Measurements from ENCODE around the gene RAPGEF6.
A peak's percentile ranks its signal among the peaks of the same experiment; 100 is the strongest.

The RAPGEF6 gene, protein sequence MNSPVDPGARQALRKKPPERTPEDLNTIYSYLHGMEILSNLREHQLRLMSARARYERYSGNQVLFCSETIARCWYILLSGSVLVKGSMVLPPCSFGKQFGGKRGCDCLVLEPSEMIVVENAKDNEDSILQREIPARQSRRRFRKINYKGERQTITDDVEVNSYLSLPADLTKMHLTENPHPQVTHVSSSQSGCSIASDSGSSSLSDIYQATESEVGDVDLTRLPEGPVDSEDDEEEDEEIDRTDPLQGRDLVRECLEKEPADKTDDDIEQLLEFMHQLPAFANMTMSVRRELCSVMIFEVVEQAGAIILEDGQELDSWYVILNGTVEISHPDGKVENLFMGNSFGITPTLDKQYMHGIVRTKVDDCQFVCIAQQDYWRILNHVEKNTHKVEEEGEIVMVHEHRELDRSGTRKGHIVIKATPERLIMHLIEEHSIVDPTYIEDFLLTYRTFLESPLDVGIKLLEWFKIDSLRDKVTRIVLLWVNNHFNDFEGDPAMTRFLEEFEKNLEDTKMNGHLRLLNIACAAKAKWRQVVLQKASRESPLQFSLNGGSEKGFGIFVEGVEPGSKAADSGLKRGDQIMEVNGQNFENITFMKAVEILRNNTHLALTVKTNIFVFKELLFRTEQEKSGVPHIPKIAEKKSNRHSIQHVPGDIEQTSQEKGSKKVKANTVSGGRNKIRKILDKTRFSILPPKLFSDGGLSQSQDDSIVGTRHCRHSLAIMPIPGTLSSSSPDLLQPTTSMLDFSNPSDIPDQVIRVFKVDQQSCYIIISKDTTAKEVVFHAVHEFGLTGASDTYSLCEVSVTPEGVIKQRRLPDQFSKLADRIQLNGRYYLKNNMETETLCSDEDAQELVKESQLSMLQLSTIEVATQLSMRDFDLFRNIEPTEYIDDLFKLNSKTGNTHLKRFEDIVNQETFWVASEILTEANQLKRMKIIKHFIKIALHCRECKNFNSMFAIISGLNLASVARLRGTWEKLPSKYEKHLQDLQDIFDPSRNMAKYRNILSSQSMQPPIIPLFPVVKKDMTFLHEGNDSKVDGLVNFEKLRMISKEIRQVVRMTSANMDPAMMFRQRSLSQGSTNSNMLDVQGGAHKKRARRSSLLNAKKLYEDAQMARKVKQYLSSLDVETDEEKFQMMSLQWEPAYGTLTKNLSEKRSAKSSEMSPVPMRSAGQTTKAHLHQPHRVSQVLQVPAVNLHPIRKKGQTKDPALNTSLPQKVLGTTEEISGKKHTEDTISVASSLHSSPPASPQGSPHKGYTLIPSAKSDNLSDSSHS (N-terminal part only)

DNA sequence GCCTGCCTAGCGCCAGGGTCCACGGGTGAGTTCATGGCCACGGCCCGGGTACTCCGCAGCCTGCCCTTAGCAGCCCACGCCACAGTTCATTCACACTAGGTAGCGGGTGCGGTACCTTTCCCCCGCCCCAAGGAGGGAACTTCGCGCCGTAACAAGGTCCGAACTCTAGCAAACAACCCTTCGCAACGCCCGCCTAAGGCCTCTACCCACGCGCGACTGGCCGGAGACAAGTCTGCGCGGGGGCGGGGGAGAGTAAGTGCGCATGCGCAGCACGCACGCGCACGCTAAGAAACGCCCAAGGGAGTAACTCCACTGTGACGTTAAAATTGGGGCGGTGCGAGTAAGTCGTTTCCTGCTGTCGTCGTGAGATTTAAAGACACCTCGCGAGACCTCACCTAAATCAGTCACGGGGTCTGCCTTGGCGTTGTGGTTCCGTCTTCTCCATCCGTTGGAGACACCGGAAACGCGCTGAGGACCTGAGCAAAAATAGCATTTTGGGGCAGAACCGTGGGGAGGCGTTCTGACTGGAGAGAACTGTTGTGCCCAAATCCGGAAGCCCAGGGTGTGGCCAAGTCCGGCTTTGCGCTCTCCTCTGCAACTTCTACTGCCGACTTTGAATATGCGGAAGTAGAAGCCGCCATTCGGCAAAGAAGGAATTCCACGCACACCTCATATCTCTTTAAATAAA is at the start of gene RAPGEF6:
Gene RAPGEF6, minus strand, starts transcription at position 234 of the 688 bp plus-strand sequence. Its CDS starts 199 bp downstream, at position 35.
- H3K4me3 ChIP-seq (ENCODE audit: low read depth, low read length) = peak within 1 kb of the TSS; percentile 74
- TF ChIP-seq, protein P1, sequence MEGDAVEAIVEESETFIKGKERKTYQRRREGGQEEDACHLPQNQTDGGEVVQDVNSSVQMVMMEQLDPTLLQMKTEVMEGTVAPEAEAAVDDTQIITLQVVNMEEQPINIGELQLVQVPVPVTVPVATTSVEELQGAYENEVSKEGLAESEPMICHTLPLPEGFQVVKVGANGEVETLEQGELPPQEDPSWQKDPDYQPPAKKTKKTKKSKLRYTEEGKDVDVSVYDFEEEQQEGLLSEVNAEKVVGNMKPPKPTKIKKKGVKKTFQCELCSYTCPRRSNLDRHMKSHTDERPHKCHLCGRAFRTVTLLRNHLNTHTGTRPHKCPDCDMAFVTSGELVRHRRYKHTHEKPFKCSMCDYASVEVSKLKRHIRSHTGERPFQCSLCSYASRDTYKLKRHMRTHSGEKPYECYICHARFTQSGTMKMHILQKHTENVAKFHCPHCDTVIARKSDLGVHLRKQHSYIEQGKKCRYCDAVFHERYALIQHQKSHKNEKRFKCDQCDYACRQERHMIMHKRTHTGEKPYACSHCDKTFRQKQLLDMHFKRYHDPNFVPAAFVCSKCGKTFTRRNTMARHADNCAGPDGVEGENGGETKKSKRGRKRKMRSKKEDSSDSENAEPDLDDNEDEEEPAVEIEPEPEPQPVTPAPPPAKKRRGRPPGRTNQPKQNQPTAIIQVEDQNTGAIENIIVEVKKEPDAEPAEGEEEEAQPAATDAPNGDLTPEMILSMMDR (IDR thresholded peaks at IDR 0.05; ENCODE audit: control insufficient read depth, extremely low read depth, insufficient read depth) = no peak

DNA sequence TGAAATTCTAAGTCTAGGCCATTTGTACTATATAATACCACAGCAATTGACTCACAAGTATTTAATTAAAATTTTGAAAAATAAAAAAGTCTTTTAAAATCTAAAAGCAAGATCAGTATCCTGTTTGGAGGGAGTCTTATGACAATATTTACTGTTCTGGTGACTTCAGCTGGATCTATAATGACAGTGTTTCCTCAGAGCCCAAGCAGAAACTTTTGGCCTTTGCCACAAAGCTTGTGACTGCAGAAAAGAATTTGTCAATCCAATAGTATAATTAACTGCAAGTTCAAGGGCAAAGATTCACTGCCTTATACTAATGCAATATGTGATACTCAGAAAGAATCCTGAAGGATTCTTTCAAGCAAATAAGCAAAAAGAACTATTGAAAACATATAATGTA is 49.6 kb upstream of the RAPGEF6 start:
- DNase-seq (ENCODE audit: low read depth) = peak; percentile 72
- TF ChIP-seq, protein P1 (IDR thresholded peaks at IDR 0.05; ENCODE audit: control insufficient read depth, extremely low read depth, insufficient read depth) = no peak
- H3K4me3 ChIP-seq (ENCODE audit: low read depth, low read length) = no peak overlapping the region

More for the DNA sequence above, at the start of gene RAPGEF6:
- peak; percentile 99 for DNase-seq (ENCODE audit: low read depth)

DNA sequence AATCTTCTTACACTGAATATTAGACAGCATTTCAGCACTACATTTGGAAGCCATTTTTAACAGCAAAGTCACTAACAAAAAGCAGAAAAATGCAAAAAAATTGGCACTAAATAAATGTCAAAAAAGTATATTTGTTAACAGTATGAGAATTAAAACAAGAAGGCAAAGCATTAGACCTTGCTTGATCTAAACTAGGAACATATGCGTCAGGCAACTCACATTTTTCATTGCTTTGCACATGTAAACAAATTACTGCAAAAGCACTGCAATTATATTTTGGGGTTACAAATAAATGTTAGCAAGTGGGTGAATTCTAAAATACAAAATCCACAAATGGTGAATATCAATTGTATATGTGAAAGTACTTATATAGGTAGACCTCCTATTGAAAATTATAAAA is 49.0 kb upstream of the RAPGEF6 start:
- no peak overlapping the region for H3K4me3 ChIP-seq (ENCODE audit: low read depth, low read length)

DNA sequence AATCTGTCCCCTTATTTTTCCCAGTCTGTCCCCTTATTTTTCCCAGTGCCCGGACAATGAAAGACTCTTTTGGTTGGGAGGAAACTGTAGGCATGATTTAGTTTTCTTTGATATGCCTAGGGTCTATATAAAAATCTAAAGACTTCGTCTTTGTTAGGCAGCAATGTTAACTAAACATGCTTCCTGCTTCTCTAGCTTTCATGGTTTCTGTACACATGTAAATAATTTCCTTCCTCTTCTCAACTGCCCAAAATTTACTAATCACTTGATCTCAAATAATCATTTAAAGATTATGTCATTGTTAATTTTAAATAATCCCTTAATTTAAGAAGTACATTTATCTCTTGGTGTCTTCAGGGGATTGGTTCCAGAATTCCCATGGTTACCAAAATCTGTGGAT is 47.8 kb upstream of the RAPGEF6 start:
- DNase-seq (ENCODE audit: low read depth) = no peak
- TF ChIP-seq, protein P1 (IDR thresholded peaks at IDR 0.05; ENCODE audit: control insufficient read depth, extremely low read depth, insufficient read depth) = no peak
- no peak overlapping the region for H3K4me3 ChIP-seq (ENCODE audit: low read depth, low read length)

More for the DNA sequence above, 49.0 kb upstream of the RAPGEF6 start:
- DNase-seq (ENCODE audit: low read depth) = no peak
- TF ChIP-seq, protein P1 (IDR thresholded peaks at IDR 0.05; ENCODE audit: control insufficient read depth, extremely low read depth, insufficient read depth) = no peak

DNA sequence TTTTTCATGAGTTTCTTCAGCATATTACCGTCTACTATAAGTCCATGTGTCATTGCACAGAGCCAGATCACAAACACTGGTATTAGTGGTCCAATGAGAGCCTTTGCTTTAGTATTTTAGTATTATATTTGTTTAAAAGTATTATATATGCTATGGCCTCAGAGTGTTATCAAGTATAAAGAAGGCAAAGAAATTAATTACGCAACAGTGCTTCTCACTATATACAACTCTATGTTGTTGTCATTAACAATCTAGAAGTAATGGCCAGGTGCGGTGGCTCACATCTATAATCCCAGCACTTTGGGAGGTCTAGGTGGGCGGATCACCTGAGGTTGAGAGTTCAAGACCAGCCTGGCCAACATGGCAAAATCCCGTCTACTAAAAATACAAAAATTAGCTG is 47.1 kb upstream of the RAPGEF6 start:
- DNase-seq (ENCODE audit: low read depth) = no peak
- no peak overlapping the region for H3K4me3 ChIP-seq (ENCODE audit: low read depth, low read length)

More for the DNA sequence above, 47.1 kb upstream of the RAPGEF6 start:
- TF ChIP-seq, protein P1 (IDR thresholded peaks at IDR 0.05; ENCODE audit: control insufficient read depth, extremely low read depth, insufficient read depth) = no peak

All from LNCaP clone FGC (cell line).